MM.1S (cell line): ENCODE results near the gene MAJIN.

Source experiments
- EZH2 ChIP-seq: fragments of 300-600 bp; sonication (generic); optimal IDR thresholded peaks from 2 replicates; pipeline ENCODE3; 2017; ENCODE audit warnings: low read depth, mild to moderate bottlenecking, antibody characterized with exemption, low read length, mixed read lengths
- EZH2phosphoT487 ChIP-seq: fragments of 300-600 bp; sonication (generic); IDR thresholded peaks from 2 replicates; pipeline ENCODE4 v1.6.1; 2018; ENCODE audit warnings: antibody characterized with exemption, low read length
- TF ChIP-seq, protein P1 (sequence below): fragments of 300-600 bp; sonication (generic); IDR thresholded peaks from 2 replicates; pipeline ENCODE4 v1.5.1; 2016; ENCODE audit warnings: antibody characterized with exemption, low read length, mixed read lengths

DNA sequence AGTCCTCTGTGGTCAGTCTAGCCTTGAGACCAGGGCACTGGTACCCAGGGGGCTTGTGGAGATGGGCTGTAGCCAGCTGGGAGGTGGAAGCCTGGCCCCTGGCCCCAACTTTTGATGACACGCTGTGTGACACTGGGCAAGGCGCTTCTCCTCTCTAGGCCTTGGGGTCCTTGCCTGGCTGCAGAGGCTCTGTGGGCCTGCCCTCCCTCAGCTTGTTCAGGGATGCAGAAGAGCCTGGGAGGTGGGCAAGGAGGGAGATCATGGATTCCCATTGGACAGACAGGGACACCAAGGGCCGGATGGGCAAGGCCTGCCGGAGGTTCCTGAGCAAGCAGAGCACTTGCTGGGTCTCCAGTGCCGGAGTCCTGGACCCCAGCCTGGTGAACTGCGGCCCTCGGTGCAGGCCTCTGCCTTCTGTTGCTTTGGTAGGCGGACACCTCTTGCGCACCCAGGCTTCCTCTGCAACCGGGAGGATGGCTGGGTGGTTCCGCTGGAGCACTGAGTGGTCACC is 48.7 kb downstream of the MAJIN start:
- no peak for TF ChIP-seq EZH2
- TF ChIP-seq, protein P1, sequence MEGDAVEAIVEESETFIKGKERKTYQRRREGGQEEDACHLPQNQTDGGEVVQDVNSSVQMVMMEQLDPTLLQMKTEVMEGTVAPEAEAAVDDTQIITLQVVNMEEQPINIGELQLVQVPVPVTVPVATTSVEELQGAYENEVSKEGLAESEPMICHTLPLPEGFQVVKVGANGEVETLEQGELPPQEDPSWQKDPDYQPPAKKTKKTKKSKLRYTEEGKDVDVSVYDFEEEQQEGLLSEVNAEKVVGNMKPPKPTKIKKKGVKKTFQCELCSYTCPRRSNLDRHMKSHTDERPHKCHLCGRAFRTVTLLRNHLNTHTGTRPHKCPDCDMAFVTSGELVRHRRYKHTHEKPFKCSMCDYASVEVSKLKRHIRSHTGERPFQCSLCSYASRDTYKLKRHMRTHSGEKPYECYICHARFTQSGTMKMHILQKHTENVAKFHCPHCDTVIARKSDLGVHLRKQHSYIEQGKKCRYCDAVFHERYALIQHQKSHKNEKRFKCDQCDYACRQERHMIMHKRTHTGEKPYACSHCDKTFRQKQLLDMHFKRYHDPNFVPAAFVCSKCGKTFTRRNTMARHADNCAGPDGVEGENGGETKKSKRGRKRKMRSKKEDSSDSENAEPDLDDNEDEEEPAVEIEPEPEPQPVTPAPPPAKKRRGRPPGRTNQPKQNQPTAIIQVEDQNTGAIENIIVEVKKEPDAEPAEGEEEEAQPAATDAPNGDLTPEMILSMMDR: no peak
- TF ChIP-seq EZH2phosphoT487: no peak
